Large intestine (tissue), 3 donors: ENCODE measurements around the gene TNF. TPM values are rescaled to one million over a fixed set of nuclear protein-coding genes. Genes with fewer than 3 reads are reported as not detected.
"Not testable (repeated sequence)": the region's sequence is repeated elsewhere in the genome, so short reads cannot be mapped to it uniquely, and the experiment has no call there.

ENCODE experiments used
- DNase-seq, 2 donors: peaks; one replicate each; pipeline versions ENCODE4 v3.0.0 to v3.0.0-alpha.2; 2013
- H3K27ac ChIP-seq: one replicate; pipeline ENCODE4 v1.5.1; 2013; ENCODE audit warnings: low read length
- H3K27me3 ChIP-seq: 2 replicates; pipeline ENCODE4 v1.6.1; 2013; ENCODE audit warnings: low read length; ENCODE audit not compliant: control insufficient read depth, insufficient read depth
- H3K36me3 ChIP-seq: 2 replicates; pipeline ENCODE4 v1.6.1; 2013; ENCODE audit warnings: low read length; ENCODE audit not compliant: control insufficient read depth, insufficient read depth
- H3K4me1 ChIP-seq: one replicate; pipeline ENCODE4 v1.6.1; 2013; ENCODE audit warnings: low read length; ENCODE audit not compliant: control insufficient read depth, insufficient read depth
- H3K4me3 ChIP-seq: one replicate; pipeline ENCODE4 v1.5.1; 2013; ENCODE audit warnings: low read length
- H3K9me3 ChIP-seq: one replicate; pipeline ENCODE4 v1.6.1; 2013; ENCODE audit warnings: mild to moderate bottlenecking, low read depth, low read length, moderate library complexity; ENCODE audit not compliant: control insufficient read depth
- WGBS: methylation state at CpG from one replicate; pipeline ENCODE4 v1.1.5; 2013; ENCODE audit warnings: low lambda C conversion rate; ENCODE audit not compliant: insufficient coverage; 5-methylcytosine and 5-hydroxymethylcytosine counted together
- polyA plus RNA-seq: library from polyadenylated mRNA; unstranded; fragments of 120-200 nt; gene quantifications from one replicate; pipeline ENCODE4 v1.2.1, GENCODE V29; 2013

Gene TNF
- polyA plus RNA-seq, 1 donor = 1.5 TPM

DNA sequence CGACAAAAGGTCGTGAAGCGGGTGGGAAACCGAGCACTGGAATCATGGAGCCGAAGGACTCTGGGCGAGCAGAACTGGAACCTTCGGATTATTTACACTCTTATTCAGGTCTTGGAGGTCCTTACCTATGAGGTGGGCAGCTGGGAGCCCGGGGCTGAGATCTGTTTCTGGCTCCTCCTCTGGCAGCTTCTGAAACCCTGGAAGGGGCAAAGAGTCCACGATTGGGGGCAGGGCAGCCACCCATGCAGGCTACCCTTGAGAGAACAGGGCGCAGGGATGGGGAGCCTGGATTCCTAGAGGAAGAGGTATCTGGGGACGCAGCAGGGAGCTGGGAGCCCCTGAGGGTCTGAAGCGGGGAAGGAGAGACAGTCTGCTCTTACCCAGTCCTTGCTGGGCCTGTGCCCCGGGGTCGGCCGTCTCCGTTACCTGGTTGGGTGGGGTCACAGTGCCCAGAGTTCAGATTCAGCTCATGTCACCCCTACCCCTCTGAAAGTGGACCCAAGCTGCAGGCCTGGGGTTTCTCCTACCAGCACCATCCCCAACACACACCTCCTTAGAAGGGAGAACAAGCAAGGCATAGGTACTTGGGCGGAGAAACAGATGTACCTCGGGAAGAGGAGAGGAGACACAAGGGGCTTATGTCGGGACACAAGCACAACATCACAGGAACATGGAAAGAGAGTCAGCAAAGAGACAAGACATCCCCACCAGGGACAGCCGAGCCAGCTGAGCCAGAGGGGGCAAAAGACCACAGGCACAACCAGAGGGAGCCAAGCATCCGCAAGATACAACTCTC lies 6.3 kb downstream of the TNF start:
- DNase-seq = peak in 1 of 2 donors; percentile 42
- Histone ChIP-seq H3K4me3 (peak overlapping the region; percentile 87), H3K4me1 (peaks cover 7% of the 10 kb centered on the region), H3K9me3 (peaks cover 3% of the 10 kb centered on the region), H3K36me3 (no peaks in the 10 kb centered on the region), H3K27me3 (peaks cover 25% of the 10 kb centered on the region), H3K27ac (peak overlapping the region; percentile 57)
- no CpG with 5 or more reads among the region's 21 CpGs for WGBS

DNA sequence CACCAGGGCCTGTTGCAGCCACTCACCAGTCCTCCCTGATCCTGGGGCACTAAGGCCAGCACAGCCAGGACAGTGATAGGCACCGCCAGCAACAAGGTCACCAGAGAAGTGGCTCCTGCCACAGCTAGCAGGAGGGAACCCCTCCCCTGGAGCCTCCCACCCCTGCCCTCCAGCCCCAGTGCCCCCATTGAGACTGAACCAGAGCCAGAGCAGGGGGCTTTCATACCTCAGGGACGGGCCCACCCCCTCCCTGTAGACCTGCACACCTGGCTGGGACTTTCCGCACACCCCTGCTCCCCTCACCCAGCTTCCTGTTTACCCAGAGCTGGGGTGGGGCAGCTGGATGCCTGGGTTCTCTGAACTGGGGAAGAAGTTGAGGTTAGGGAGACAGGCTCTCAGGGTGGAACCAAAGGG lies 6.9 kb downstream of the TNF start, which contains the start of gene LTB:
Gene LTB (minus strand): TSS at position 195 of the 414 bp plus-strand sequence. CDS start 7 bp downstream, at position 188.
- Histone ChIP-seq H3K9me3 (peaks cover 3% of the 10 kb centered on the region), H3K27ac (peak within 1 kb of the TSS; percentile 57), H3K4me1 (peaks cover 7% of the 10 kb centered on the region), H3K4me3 (peak within 1 kb of the TSS; percentile 87), H3K27me3 (peaks cover 20% of the 10 kb centered on the region), H3K36me3 (no peaks in the 10 kb centered on the region)
- no CpG with 5 or more reads among the region's 3 CpGs for WGBS
- no peak for DNase-seq

DNA sequence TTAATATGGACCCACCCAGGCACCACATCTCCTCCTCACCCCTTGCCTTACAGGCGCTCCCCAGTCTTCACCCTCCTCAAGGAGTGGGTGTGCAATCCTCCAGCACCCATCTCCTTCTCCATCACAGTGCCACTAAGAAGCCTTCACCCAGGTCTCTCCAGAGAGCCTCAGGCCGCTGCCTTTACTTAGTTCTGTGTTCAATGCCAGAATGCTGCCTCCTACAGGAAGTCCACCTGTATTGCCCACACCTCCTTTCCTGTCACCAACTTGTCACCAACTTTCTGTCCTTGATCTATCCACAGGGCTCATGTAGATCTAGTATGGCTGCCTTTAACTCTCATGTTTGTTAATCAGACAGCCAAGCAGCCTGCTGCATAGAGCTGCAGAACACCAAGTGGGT lies 10.1 kb downstream of the TNF start:
- Histone ChIP-seq H3K27me3 (peaks cover 22% of the 10 kb centered on the region), H3K27ac (no peak overlapping the region), H3K36me3 (no peaks in the 10 kb centered on the region), H3K9me3 (peaks cover 3% of the 10 kb centered on the region), H3K4me3 (no peak overlapping the region), H3K4me1 (peaks cover 7% of the 10 kb centered on the region)
- no peak for DNase-seq
- WGBS = no CpG with 5 or more reads among the region's 2 CpGs

DNA sequence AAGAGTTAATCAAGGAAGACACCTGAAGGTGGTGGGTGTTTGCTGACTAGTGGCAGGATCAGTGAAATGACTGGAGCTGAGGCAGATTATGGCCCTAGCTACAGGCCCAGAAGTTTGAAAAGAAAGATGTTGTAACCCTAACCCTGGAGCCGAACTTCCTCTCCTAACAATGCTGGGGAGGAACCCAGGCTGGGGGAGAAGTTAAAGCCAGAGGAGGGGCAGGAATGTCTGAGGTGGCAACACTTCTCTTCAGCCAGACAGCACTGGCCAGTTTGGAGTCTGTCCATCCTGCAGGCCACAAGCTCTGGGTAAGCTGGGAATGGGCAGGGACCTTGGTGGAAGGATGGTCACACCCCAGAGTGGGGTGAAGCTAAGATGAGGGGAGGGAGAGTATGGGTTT lies 10.6 kb downstream of the TNF start, which contains the start of gene LST1:
Gene LST1 (plus strand): TSS at position 270 of the 400 bp plus-strand sequence. CDS start 1,023 bp downstream, outside the sequence.
- Histone ChIP-seq H3K9me3 (peaks cover 1% of the 10 kb centered on the region), H3K27ac (no peak within 1 kb of the TSS), H3K4me3 (peak within 1 kb of the TSS; percentile 1), H3K36me3 (no peaks in the 10 kb centered on the region), H3K27me3 (peaks cover 21% of the 10 kb centered on the region), H3K4me1 (peaks cover 7% of the 10 kb centered on the region)
- WGBS = no CpG with 5 or more reads among the region's 1 CpG
- no peak for DNase-seq

DNA sequence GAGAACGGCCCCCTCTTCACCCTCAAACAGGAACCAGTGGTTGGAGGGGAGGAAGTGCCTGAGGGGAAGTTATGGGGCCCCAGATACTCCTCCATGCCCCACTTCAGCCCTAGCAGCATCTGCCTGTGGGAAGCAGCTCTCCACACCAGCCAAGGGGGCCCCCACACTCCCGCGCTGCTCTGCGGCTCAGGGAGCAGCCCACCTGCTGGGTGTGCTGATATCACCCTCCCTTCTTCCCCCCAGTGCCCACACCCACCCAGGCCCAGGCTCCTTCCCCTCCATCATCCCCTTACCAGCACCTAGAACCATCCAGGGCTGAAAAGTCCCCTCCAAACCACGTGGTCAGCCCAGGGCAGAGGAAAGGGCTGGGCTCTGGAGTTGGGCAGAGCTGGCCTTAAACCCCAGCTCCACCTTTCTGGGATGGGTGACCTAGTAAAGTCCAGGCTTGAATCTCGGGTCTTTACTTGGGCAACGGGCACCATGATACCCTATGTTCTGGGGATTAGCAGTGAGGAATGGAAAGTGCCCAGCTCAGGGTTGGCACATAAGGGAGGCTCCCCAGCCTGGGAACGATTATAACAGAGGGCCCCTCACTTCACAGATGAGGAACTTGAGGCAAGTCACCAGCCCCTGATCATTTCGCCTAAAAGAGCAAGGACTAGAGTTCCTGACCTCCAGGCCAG lies 11.4 kb downstream of the TNF start:
- no peaks in the 10 kb centered on the region for H3K36me3 ChIP-seq
- H3K27me3 ChIP-seq = peaks cover 16% of the 10 kb centered on the region
- H3K27ac ChIP-seq = no peak overlapping the region
- H3K4me3 ChIP-seq = peak overlapping the region; percentile 1
- no peaks in the 10 kb centered on the region for H3K9me3 ChIP-seq
- no peak for DNase-seq
- peaks cover 4% of the 10 kb centered on the region for H3K4me1 ChIP-seq
- WGBS = no CpG with 5 or more reads among the region's 9 CpGs

DNA sequence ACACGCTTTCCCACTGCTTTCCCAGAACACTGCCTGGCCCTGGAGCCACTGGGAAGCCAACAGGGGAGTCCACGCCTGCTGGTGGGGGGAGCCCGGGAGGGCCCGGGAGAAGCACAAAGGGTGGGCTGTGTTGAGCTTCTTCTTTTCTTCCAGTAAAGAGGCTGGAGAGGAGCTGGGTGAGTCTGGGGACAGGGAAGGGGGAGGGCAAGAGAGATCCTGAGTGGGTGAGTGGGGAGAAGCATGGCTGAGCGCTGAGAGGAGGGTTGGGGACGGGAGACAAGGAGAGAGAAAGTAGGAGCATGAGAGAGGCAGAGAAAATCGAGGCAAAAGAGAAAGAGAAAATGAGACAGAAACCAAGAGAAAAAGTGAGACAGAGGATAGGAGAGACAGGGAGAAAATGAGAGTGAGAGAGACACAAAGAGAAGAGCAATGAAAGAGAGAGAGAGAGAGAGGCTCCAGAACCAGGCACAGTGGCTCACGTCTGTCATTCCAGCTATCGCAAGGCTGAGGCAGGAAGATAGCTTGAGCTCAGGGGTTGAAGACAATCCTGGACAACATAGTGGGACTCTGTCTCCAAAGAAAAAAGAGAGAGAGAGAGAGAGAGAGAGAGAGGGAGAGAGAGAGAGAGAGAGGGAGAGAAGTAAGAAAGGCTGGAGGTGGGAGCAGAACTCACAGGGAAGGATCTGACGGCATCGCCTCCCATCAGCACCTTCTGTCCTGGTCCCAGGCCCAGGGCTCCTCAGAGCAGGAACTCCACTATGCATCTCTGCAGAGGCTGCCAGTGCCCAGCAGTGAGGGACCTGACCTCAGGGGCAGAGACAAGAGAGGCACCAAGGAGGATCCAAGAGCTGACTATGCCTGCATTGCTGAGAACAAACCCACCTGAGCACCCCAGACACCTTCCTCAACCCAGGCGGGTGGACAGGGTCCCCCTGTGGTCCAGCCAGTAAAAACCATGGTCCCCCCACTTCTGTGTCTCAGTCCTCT lies 12.7 kb downstream of the TNF start:
- Histone ChIP-seq H3K9me3 (no peaks in the 10 kb centered on the region), H3K27me3 (peaks cover 10% of the 10 kb centered on the region), H3K4me1 (no peaks in the 10 kb centered on the region), H3K27ac (no peak overlapping the region), H3K36me3 (no peaks in the 10 kb centered on the region), H3K4me3 (no peak overlapping the region)
- DNase-seq = no peak
- WGBS = 67% methylated on average over 4 of the region's 12 CpGs

DNA sequence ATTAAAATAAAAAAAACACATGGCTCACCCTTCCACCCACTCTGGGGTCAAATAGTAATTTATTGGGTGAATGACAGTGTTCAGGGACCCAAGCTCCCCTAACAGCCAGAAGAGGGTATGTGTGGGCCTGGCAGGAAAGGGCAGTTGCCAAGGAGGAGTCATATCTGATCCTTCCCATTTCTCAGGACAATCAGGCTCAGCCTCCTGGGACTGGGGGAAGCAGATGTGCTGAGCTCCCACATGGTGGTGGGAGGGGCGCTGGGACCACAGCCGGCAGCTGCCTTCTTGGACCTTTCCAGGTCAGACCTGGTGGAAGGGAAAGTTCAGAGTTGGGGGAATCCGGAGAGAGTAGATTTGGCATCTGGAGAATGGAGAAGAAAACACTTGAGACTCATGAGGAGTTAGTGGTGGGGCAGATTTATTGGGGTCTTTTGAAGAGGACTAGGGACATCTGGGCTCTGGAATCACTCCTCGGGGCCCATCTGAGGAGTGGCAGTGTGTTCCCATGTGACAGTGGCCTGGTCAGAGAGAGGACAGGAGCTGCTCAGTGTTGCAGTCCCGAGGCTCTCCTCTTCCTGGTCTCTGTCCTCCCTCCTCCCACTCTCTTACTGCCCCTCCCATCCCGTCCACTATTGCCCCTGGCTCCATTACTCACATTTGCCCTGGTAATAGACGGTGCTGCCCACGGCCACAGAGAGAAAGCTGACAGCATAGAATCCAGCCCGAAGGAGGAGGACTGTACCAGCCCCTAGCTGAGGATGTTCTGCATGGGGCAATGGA lies 13.7 kb downstream of the TNF start:
- no peak overlapping the region for H3K27ac ChIP-seq
- no peaks in the 10 kb centered on the region for H3K4me1 ChIP-seq
- H3K27me3 ChIP-seq = peaks cover 10% of the 10 kb centered on the region
- H3K9me3 ChIP-seq = no peaks in the 10 kb centered on the region
- no peak for DNase-seq
- 40% methylated on average over 1 of the region's 9 CpGs for WGBS
- no peaks in the 10 kb centered on the region for H3K36me3 ChIP-seq
- no peak overlapping the region for H3K4me3 ChIP-seq

DNA sequence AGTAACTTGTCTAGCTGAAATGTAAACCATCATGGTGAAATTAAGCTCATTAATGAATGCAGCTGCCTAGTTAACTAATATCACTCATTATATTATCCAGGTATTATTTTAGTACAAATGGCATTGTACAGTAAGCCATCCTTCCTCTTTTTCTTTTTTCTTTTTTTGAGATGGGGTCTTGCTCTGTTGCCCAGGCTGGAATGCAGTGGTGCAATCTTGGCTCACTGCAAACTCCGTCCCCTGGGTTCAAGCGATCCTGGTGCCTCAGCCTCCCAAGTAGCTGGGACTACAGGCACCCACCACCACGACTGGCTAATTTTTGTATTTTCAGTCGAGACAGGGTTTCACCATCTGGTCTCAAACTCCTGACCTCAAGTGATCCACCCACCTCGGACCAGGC lies 15.3 kb downstream of the TNF start:
- no CpG with 5 or more reads among the region's 5 CpGs for WGBS
- H3K4me3 ChIP-seq, H3K9me3 ChIP-seq, H3K4me1 ChIP-seq, H3K36me3 ChIP-seq, H3K27me3 ChIP-seq, DNase-seq, H3K27ac ChIP-seq: not testable (repeated sequence)

DNA sequence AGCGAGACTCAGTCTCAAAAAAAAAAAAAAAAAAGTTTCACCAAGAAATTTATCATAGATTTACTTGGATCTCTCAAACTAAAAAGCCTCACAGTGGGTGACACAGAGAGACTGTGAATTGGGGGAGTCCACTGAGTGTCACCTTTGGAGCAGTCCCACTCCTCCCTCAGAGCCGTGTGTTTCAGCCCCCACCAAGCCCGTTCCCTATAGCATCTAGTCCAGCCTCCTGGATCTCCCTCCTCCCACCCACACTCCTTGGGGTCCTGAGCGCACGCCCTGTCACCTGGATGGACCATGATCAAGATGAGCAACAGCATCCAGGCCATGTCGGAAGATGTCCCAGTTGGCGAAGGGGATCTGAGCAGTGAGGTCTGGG lies 17.0 kb downstream of the TNF start:
- Histone ChIP-seq H3K4me3 (no peak overlapping the region), H3K27me3 (peaks cover 2% of the 10 kb centered on the region), H3K4me1 (no peaks in the 10 kb centered on the region), H3K9me3 (no peaks in the 10 kb centered on the region), H3K27ac (no peak overlapping the region), H3K36me3 (no peaks in the 10 kb centered on the region)
- WGBS = no CpG with 5 or more reads among the region's 7 CpGs
- no peak for DNase-seq
